OCI-LY3 (cell line): ENCODE data around the gene LOXL3.
A peak's percentile ranks its signal among the peaks of the same experiment; 100 is the strongest.

Experiments used
- H2AFZ ChIP-seq: fragments of 200-600, 300-600 bp; shearing (Covaris generic); 2 replicates; pipeline ENCODE4 v1.6.0; 2014; ENCODE audit warnings: antibody characterized with exemption, low read depth, low read length
- H3K27ac ChIP-seq: fragments of 200-600, 300-600 bp; sonication (generic); 2 replicates; pipeline ENCODE4 v1.5.1; 2014; ENCODE audit warnings: mild to moderate bottlenecking, low read length, moderate library complexity, mixed read lengths
- H3K27me3 ChIP-seq: fragments of 200-600, 300-600 bp; sonication (generic); 2 replicates; pipeline ENCODE4 v1.6.1; 2014; ENCODE audit warnings: low read depth, low read length, mixed read lengths
- H3K36me3 ChIP-seq: fragments of 200-600, 300-600 bp; sonication (generic); replicated peaks from 2 replicates; pipeline ENCODE3; 2014; ENCODE audit warnings: low read depth, low read length, mixed read lengths
- H3K4me1 ChIP-seq: fragments of 300-600, 200-600 bp; sonication (generic); 2 replicates; pipeline ENCODE4 v1.6.1; 2014; ENCODE audit warnings: low read length, mixed read lengths
- H3K4me2 ChIP-seq: fragments of 200-600, 300-600 bp; sonication (generic); 2 replicates; pipeline ENCODE4 v1.6.1; 2014; ENCODE audit warnings: low read length, mixed read lengths
- H3K4me3 ChIP-seq: fragments of 300-600, 200-600 bp; sonication (generic); 2 replicates; pipeline ENCODE4 v1.5.1; 2014; ENCODE audit warnings: antibody characterized with exemption, mild to moderate bottlenecking, low read length, moderate library complexity
- H3K79me2 ChIP-seq: fragments of 300-600, 200-600 bp; shearing (Covaris generic); 2 replicates; pipeline ENCODE4 v1.6.1; 2014; ENCODE audit warnings: mild to moderate bottlenecking, low read length, mixed read lengths
- H3K9ac ChIP-seq: fragments of 300-600, 200-600 bp; shearing (Covaris generic); 2 replicates; pipeline ENCODE4 v1.6.0; 2014; ENCODE audit warnings: mild to moderate bottlenecking, low read length, moderate library complexity
- H3K9me3 ChIP-seq: fragments of 200-600, 300-600 bp; shearing (Covaris generic); 2 replicates; pipeline ENCODE4 v1.6.1; 2014; ENCODE audit warnings: low read length, mixed read lengths; ENCODE audit not compliant: insufficient read depth
- H4K20me1 ChIP-seq: fragments of 200-600, 300-600 bp; sonication (generic); 2 replicates; pipeline ENCODE4 v1.6.1; 2016; ENCODE audit warnings: low read length, mixed read lengths; ENCODE audit not compliant: insufficient read depth
- EZH2phosphoT487 ChIP-seq: fragments of 200-600 bp; shearing (Covaris generic); IDR thresholded peaks from 2 replicates; pipeline ENCODE4 v1.6.1; 2018; ENCODE audit warnings: antibody characterized with exemption, mixed run types, low read depth
- TF ChIP-seq, protein P1 (sequence below): fragments of 200-600, 300-600 bp; sonication (generic); IDR thresholded peaks from 2 replicates; pipeline ENCODE4 v1.5.1; 2014; ENCODE audit warnings: antibody characterized with exemption, low read length, low read depth

LOXL3 gene

DNA sequence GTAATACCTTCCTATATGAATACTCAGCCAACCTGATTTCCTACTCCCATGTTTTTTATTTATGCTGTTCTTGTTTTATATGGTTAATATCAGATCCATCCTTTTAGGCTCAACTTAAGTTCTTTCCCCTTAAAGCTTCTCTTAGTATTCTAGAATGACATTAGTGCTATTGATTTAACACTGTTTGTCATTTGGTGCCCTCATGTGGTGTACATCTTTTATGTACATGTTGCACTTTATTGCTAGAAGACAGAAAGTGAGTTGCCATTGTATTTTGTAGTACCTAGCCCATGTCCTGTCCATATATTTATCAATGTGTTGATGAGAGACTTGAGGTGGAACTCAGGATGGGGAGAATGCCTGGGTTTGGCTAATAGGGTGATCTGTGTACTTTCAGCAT lies 21.5 kb downstream of the LOXL3 start:
- Histone ChIP-seq H3K27me3 (no peaks in the 10 kb centered on the region), H3K9me3 (no peaks in the 10 kb centered on the region), H3K4me2 (no peak overlapping the region), H3K79me2 (peaks cover 43% of the 10 kb centered on the region), H4K20me1 (no peaks in the 10 kb centered on the region; the same call in 1 of the 2 replicates), H2AFZ (no peak overlapping the region), H3K4me1 (peaks cover 28% of the 10 kb centered on the region), H3K27ac (no peak overlapping the region), H3K4me3 (no peak overlapping the region), H3K9ac (no peak overlapping the region), H3K36me3 (peaks cover 34% of the 10 kb centered on the region)
- TF ChIP-seq EZH2phosphoT487, result no peak
- TF ChIP-seq, protein P1, sequence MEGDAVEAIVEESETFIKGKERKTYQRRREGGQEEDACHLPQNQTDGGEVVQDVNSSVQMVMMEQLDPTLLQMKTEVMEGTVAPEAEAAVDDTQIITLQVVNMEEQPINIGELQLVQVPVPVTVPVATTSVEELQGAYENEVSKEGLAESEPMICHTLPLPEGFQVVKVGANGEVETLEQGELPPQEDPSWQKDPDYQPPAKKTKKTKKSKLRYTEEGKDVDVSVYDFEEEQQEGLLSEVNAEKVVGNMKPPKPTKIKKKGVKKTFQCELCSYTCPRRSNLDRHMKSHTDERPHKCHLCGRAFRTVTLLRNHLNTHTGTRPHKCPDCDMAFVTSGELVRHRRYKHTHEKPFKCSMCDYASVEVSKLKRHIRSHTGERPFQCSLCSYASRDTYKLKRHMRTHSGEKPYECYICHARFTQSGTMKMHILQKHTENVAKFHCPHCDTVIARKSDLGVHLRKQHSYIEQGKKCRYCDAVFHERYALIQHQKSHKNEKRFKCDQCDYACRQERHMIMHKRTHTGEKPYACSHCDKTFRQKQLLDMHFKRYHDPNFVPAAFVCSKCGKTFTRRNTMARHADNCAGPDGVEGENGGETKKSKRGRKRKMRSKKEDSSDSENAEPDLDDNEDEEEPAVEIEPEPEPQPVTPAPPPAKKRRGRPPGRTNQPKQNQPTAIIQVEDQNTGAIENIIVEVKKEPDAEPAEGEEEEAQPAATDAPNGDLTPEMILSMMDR, result peak; percentile 66

- H3K9ac ChIP-seq, result no peak overlapping the region
- no peaks in the 10 kb centered on the region for H3K9me3 ChIP-seq
- no peak overlapping the region for H3K4me2 ChIP-seq
- H4K20me1 ChIP-seq, result no peaks in the 10 kb centered on the region; the same call in 1 of the 2 replicates
- TF ChIP-seq, protein P1, result no peak
- no peak for TF ChIP-seq EZH2phosphoT487
- peaks cover 48% of the 10 kb centered on the region for H3K79me2 ChIP-seq
- no peaks in the 10 kb centered on the region for H3K27me3 ChIP-seq
- H3K4me3 ChIP-seq, result no peak overlapping the region
- peaks cover 33% of the 10 kb centered on the region for H3K4me1 ChIP-seq
- H3K36me3 ChIP-seq, result peaks cover 40% of the 10 kb centered on the region
- no peak overlapping the region for H2AFZ ChIP-seq
- H3K27ac ChIP-seq, result no peak overlapping the region
These were observed 22.1 kb downstream of the LOXL3 start for GRCh38 chr2:74531666-74532065.

DNA sequence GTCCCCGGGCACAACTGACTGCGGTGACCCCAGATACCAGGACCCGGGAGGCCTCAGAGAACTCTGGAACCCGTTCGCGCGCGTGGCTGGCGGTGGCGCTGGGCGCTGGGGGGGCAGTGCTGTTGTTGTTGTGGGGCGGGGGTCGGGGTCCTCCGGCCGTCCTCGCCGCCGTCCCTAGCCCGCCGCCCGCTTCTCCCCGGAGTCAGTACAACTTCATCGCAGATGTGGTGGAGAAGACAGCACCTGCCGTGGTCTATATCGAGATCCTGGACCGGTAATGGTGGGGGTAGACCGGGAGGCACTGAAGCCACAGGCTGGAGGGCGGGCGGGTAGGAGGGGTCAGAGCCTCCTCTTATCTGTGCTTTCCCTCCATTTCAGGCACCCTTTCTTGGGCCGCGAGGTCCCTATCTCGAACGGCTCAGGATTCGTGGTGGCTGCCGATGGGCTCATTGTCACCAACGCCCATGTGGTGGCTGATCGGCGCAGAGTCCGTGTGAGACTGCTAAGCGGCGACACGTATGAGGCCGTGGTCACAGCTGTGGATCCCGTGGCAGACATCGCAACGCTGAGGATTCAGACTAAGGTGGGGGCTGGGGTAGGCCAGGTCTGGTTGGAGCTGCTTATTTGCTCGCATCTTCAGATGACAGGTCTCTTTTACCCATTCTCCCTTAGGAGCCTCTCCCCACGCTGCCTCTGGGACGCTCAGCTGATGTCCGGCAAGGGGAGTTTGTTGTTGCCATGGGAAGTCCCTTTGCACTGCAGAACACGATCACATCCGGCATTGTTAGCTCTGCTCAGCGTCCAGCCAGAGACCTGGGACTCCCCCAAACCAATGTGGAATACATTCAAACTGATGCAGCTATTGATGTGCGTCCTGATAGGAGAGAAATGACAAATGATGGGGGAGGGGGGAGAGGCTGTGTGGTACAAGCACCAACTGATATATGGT lies 23.2 kb downstream of the LOXL3 start:
- TF ChIP-seq, protein P1, result no peak
- no peak for TF ChIP-seq EZH2phosphoT487
- H3K4me1 ChIP-seq, result peaks cover 44% of the 10 kb centered on the region
- H3K4me2 ChIP-seq, result peak overlapping the region; percentile 100
- peak overlapping the region; percentile 99 for H3K4me3 ChIP-seq
- H3K27me3 ChIP-seq, result no peaks in the 10 kb centered on the region
- H4K20me1 ChIP-seq, result no peaks in the 10 kb centered on the region; the same call in 1 of the 2 replicates
- H3K79me2 ChIP-seq, result peaks cover 48% of the 10 kb centered on the region
- peaks cover 48% of the 10 kb centered on the region for H3K36me3 ChIP-seq
- H3K9me3 ChIP-seq, result no peaks in the 10 kb centered on the region
- peak overlapping the region; percentile 98 for H3K9ac ChIP-seq
- peak overlapping the region; percentile 95 for H3K27ac ChIP-seq
- 0 out of 2 replicates have a peak overlapping the region, but pooled peaks have one; percentile 49 for H2AFZ ChIP-seq
